ENCODE measurements around the gene LARP4.
"Not testable (repeated sequence)": the region's sequence is repeated elsewhere in the genome, so short reads cannot be mapped to it uniquely, and the experiment has no call there.

Gene LARP4

DNA sequence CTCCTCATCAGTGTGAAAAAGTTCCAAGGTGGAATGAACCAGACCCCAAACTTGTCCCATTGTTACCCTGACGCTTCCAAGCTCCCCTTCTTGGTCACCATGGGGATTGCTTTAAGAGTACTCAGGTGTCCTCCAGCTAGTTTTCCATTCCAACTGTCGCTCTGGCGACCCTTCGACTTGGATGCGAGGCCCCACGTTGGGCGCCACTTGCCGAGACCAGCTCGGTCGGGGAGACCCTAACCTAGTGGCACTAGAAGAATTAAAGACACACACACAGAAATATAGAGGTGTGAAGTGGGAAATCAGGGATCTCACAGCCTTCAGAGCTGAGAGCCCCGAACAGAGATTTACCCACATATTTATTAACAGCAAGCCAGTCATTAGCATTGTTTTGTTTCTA lies 97.4 kb downstream of the LARP4 start:
- not testable (repeated sequence) for DNase-seq

DNA sequence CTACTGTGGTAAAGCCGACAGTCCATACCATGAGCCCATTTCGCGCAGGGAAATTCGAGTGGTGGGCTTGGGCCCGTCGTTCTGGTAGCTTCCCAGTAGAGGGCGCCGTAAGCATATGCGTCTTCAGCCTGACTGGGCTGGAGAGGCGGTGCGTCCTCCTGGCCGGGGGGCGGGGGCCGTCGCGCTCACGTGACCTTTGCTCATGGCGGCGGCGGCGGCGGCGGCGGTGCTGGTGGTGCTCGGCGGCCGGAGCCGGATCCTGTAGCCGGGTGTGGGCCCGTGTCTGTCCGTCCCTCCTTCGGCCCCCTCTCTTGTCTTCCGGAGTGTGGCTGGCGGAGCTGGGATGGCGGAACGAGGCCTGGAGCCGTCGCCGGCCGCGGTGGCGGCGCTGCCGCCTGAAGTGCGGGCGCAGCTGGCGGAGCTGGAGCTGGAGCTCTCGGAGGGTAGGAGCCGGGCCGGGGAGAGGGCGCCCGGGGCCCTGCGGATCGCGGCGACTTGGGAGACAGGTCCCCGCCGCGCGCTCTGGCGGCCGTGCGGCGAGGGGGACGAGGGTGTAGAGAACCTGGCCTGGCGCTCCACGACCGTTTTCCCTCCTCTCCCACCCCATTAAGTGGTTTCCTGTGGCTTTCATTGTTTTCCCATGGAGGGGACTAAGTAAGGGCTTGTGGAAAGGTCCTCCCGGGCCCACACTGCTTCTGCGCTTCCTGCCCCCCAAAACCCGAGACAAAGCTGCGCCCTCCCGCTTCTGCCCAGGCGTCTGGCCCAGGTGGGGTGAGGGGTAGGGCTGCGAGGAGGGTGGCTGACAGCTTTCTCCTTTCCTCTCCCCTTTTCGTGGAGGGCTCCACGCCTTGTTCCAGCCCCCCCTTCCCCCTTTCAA lies 104.4 kb downstream of the LARP4 start, which contains the start of gene DIP2B:
Gene DIP2B, plus strand, starts transcription at position 188 of the 877 bp plus-strand sequence. Its CDS starts 156 bp downstream, at position 344.
- DNase-seq = peak; percentile 97

DNA sequence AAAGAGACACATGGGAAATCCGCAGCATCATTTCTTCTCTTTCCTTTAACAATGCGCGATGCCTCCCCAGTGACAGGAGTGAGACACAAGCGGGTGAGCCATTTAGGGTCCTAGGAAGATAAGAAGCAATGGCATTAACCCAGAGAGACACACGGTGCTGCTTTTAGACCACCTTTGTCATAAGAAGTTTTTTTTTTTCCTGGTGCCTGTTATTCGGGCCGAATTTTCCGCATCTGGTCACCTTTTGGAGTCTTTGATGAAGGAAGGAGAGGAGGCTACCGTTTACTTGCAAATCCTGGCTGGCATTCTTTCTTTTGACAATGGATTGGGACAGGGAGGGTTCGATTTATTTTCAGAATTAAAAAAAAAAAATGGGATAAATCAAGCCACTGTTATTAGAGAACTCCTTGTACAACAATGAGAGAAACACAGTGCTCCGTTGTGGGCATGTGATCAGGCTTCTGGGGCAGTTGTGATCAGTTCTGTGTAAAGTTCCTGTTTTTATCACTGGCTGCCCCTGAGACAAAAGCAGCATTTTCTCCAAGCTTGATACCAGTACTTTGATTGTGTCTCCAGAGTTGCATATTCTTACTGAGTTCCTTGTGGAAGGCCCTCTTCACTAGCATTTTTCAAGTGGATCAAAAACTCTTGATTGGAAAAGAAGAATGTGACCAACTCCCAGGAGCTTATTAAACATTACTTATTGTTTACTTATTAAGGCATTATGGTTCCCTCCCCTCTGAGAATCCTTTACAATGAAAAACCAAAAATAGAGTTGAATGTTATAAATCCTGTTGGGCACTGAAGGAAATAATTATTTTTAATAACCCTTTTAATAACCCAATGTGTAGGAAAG lies 105.2 kb downstream of the LARP4 start:
- DNase-seq = no peak

DNA sequence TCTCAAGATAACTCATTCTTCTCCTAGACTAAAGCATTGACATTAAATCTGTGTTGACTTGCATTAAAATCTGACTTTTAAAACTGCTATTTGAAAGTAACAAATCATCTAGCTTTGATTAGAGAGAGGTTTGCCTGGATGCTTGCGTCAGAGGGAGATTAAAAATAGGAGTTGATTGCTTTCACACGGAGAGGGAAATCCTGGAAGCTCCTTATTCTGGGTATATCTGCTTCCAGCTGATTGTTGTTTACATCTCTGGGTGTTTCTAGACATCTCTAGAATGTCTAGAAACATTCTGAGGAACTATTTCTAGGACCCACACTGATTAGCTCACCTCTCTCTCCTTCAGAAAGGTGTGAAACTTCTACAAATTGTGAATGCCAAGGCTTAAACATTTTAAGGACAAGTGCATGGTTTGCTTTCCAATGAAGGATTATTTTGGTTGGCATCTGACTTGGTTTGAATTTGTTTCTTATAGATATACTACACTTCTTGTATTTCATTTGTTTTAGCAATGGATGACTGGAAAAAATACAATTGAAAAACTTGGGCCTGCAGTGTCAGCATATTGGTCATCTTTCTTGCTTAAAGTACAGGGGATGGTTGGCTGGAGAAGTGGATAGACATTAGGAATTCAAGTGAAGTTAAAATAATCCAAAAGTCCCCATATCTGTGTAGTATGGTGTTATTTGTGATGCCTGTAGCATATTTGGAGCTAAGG lies 106.2 kb downstream of the LARP4 start:
- no peak for DNase-seq

DNA sequence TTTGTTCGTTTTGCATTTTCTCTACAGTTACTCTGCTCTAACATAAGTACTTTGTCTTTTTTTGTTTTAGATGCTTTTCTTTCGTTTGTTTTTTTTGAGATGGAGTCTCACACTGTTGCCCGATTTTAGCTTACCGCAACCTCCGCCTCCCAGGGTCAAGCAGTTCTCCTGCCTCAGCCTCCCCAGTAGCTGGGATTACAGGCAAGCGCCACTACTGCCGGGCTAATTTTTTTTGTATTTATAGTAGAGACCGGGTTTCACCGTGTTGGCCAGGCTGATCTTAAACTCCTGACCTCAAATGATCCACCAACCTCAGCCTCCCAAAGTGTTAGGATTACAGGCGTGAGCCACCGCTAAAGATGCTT lies 106.8 kb downstream of the LARP4 start:
- DNase-seq = no peak

DNA sequence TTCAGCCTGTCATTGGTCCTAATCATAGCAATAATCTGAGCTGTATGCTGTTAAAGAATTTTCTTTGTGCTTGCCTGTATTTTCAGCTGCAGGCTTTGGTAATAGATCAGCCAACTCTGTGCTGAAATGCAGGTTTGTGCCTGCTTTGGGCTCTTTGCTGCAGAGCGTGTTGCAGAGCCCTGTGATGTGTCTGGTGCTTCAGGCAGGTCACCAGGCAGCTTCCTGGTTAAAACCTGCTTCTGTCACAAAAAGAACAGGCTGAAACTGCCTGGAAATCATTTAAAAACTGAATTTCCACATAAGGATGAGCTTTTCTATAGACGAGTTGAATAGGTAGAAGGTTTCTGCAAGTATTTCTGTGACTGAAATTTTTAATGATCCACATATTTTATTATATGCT lies 107.2 kb downstream of the LARP4 start:
- no peak for DNase-seq

DNA sequence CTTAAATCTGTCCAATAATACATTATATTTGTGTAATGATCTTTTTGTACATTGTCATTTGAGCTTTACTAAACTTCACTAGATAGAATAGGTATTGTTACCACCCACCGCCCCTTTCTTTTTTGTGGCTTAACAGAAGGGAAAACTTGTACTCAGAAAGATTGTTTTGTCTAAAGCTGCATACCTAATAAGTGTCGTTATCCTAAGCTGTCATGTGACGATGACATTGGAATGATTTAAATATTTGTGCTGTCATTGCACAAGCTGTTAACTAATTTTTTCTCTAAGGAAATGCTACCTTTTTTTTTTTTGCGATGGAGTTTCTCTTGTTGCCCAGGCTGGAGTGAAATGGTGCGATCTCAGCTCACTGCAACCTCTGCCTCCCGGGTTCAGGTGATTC lies 107.7 kb downstream of the LARP4 start:
- DNase-seq = no peak

DNA sequence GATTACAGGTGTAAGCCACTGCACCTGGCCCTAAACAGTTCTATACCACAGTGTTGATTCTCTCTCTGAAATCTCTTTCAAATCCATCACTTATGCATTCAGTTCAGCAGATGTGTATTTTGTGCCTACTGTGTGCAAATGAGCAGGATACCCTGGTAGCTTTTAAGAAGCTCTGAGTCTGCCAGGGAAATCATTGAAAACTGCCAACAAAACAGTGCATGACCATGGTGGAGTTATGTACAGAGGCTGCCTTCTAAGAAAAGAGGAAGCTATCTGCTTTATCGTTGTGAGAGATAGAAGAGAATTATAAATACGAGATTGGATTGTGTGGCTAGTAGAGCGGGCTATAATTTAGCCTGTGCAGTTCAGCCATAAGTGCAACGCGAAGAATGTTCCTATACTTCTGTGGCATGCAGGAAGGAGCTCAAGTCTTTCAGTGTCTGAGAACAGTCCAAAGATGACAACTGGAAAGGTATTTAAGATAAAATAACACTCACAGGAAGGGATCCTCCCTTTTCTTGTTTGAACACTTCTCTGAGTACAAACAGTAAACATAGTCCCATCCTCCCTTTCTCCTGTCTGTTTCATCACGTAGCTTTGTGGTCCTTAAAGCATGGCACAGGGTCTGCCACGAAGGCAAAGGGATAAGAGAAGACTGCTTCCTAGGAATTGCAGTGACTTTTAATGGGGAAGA lies 108.4 kb downstream of the LARP4 start:
- no peak for DNase-seq

DNA sequence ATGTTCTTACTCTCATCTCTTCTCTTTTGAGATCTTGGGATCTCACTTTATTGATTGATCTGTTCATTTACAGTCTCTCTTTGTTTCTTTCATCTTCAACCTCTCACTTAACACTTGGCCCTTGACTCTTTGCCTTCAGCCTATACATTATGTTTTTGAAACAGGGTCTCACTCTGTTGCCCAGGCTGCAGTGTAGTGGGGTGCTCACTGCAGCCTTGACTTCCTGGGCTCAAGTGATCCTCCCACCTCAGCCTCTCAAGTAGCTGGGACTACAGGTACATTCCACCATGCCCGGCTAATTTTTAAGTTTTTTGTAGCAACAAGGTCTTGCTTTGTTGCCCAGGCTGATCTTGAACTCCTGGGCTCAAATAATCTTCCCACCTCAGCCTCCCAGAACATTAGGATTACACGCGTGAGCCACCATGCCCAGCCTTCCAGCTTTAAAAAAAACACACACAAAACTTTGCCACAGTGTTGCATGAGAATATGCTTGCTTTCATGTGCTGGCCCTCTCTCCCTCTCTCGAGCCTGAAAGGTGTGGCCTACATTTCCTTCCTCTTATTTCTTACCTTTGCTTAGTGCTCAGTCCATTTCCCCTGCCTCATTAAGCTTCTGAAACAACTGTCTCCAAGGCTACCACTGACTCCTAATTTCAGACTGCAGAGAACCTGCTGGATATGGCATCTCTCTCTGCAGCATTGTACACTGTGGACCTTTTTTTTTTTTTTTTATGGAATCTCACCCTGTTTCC lies 114.0 kb downstream of the LARP4 start:
- no peak for DNase-seq

DNA sequence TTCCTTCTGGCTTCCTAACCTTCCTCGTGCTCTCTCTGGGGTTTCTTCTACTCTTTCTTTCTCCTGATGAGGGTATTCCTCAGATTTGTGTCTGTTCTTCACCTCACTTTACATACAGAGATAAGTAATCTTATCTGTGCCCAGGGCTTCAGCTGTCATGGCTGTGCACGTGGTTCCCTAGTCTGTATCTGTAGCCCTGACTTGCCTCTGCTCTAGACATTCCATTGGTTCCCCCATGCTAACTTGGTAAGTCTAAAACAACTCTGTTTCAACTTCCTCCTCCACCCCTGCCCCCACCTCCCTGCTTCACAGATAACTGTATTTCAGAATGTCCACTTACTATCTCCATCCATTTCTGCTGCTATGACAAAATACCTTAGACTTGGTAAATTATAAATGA lies 114.9 kb downstream of the LARP4 start:
- no peak for DNase-seq

DNA sequence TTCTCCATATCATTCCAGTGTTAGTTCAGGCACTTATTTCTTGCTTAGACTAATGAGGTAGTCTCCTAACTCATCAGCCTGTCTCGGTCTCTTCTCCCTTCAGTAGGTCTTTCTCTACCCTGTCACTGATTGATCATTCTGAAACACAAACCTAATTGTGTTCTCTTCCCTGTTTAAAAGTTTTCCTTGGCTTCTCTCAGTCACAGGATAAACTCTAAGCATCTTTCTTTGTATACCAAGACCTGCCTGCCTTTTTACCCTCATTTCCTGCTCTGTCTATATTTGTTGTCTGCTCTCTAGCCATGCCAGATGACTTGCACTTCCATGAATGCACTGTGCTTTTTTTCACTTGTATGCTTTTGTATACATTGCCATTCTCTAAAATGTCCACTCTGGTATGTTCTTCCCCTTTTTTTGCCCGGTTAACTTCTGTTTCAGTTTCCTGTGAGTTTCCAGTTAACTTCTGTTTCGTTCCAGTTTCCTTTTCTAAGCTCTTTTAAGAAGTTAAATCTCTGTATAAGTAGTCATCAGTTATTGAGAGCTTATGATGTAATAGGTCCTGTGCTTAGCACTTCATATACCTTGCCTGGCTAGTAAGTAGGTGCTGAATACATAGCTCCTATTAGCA lies 116.8 kb downstream of the LARP4 start:
- no peak for DNase-seq

DNA sequence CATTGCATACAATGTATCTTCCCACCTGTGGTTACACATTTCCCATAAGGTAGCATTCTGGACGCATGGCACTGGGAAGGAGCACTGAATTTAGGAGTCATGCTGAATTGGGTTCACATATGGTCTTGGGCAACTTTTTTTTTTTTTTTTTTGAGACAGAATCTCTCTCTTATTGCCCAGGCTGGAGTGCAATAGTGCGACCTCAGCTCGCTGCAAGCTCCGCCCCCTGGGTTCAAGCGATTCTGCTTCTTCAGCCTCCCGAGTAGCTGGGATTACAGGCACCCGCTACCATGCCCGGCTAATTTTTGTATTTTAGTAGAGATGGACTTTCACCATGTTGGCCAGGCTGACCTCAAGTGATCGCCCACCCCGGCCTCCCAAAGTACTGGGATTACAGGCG lies 117.4 kb downstream of the LARP4 start:
- DNase-seq = no peak

DNA sequence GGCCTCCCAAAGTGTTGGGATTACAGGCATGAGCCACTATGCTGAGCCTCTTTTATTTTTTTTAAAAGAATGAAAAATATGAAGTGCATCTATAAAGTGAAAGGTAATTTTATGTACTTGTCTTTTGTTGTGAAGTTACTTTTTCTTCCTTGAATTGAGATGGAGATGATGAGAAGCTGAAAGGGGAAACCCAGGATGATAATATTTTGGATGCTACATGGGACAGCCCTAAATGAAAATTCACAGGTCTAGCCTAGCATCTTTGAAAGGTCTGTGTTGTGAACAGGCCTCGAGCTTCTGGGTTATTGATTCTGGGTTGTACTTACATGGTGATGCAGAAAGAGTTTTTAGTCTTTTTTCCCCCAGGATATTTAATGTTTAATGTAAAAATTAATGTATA lies 118.7 kb downstream of the LARP4 start:
- DNase-seq = no peak

DNA sequence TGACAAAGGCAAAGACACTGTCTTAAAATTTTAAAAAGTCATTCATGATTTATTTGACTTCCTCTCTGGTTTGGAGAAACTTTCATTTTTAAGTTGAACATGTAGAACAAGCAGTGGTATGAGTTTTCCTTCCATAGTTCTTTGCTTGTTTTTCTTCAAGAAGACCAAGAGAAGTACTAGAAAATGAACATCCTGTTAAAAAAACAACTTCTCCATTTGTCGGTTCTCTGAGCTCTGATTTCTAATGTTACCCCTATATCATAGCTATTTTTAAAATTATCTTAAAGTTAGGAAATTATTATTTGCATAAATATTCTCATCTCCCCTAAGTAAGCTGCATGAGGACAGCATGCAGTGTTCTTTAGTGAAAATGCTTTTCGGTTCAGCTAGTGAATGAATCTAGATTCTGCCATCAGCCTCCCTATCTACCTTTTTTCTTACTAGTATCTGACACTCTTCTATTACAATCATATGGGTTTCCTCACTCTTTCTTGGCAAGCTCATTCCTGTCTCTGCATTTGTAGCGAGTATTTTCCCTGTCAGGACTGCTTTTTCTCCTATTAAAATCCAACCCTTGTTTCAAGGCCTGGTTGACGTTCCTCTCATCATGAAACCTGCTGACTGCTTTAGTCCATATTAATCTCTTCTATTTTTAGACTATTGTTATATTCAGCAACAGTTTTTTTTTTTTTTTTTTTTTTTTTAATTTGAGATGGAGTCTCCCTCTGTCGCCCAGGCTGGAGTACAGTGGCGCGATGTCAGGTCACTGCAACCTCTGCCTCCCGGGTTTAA lies 119.9 kb downstream of the LARP4 start:
- DNase-seq = no peak

DNA sequence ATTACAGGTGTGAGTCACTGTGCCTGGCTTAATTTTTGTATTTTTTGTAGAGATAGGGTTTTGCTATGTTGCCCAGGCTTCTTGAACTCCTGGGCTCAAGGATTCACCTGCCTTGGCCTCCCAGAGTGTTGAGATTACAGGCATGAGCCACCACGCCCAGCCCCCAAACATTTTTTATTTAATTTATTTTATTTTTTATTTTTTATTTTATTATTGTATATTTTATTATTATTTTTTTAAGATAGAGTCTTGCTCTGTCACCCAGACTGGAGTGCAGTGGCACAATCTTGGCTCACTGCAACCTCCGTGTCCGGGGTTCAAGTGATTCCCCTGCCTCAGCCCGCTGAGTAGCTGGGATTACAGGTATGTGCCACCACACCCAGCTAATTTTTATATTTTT lies 121.1 kb downstream of the LARP4 start:
- not testable (repeated sequence) for DNase-seq

DNA sequence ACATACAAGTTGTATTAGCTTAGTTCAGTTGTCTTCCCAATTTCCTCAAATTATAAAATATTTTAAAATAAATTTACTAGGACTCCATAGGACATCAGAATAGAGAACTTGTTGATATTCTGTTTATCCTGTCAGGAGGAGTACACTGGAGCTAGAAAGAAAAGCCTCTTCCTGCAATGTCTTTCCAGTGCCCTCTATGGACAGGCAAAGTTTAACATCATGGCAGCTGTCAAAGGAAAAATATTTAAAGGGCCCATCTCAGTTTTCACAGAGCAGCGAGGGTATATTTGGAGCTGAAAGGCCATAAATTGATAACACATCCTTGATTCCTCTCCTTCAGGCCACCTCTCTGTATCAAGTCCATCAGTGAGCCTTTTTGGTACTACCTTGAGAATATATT lies 123.1 kb downstream of the LARP4 start:
- no peak for DNase-seq

DNA sequence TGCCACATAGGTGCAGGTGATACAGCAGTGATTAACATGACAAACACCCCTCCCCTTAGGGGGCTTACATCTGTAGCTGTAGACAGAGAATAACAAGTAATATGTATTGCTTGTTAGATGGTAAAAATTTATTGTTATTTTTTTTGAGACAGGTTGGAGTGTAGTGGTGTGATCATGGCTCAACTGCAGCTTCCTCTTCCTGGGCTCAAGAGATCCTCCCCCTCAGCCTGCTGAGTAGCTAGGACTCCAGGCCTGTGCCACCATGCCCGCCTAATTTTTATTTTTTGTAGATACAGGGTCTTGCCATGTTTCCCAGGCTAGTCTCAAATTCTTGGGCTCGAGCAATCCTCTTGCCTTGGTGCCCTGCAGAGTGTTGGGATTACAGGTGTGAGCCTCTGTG lies 123.9 kb downstream of the LARP4 start:
- DNase-seq = no peak

DNA sequence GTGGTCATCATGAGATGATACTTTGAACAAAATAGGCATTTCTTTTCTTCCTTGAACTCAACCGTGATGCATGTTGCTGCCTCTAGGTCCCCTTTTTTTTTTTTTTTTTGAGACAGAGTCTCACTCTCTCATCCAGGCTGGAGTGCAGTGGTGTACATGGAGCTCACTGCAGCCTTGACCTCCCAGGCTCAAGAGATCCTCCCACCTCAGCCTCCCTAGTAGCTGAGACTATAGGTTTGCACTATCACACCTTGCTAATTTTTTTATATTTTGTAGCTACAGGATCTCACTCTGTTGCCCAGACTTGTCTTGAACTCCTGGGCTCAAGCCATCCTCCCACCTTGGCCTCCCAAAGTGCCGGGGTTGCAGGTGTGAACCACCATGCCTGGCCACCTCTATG lies 124.7 kb downstream of the LARP4 start:
- DNase-seq = no peak

DNA sequence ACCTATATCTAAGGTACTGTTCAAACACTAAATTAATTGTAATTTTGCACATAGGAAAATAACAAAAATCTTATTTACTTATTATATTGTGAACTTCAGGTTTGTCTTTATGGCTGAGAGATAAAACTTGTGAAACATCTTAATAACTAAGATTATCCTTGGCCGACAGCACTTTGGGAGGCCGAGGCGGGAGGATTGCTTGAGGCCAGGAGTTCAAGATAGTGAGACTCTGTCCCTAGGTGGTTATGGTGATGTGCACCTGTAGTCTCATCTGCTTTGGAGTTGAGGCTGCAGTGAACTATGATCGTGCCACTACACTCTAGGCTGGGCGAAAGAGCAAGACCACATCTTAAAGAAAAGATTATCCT lies 126.7 kb downstream of the LARP4 start:
- no peak for DNase-seq

DNA sequence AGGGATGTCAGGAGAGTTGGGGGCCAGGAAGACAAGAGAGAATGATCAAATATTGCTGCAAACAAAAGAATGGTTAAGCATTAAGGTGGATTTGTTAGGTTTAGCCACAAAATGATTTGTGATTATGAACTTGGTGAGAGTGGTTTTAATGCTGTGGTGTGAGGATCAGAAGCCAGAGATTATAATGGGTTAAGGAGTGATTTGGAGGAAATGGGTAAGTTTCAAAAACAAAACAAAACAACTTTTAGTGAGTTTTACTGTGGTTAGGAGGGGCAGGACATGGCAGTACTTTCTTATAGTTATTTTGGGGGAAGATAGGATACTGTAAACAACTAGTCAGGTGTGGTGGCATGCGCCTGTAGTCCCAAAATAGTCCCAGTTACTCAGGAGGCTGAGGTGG lies 128.1 kb downstream of the LARP4 start:
- DNase-seq = no peak

DNA sequence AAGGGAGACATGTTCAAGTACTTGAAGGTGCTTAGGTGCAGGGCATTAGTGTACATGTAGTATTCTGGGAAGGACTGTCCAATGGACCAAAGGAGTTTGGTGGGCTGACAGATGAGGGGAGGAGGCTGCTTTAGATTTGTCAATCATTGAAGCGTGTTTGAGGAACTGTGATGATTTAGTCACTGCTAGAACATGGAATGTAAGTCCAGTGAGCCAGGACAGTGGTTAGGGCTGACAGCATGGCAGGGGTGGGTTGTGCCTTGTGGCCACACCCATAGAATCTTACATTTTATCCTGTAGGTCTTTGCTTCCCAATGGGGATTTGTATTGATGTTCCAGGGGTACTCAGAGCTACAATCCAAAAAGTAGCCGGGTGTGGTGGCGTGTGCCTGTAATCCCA lies 128.7 kb downstream of the LARP4 start:
- DNase-seq = no peak

Data from activated naive CD4-positive, alpha-beta T cell treated with Interleukin-2 at 50 U/mL for 16 hours (primary cell).